Kasumi-1 (cell line): Measurements from ENCODE around the gene CACNA2D3.

Source experiments
- DNase-seq, 2 experiments: peaks; one replicate each; lab custom pipeline; 2025; lab: John Stamatoyannopoulos, UW

CACNA2D3 gene

DNA sequence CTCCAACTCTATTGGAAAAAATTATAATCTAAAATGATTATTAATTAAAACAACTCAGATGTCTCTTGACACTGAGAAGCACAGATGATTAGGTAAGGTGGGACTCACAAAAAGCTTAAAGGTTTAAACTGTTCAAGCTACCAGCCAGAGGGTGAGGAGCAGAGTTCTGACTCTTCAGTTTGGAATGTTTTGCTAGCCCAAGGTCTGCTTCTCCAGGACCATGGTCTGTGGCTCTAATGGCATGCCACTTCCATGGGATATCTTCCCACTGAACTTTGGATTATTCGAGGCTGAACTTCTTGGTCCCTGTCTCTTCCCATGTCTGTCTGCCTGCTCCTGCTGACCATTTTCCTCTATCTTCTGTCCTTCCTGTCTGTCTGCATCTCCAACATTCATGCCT, 49.2 kb downstream of the CACNA2D3 start:
- no peak for DNase-seq

DNA sequence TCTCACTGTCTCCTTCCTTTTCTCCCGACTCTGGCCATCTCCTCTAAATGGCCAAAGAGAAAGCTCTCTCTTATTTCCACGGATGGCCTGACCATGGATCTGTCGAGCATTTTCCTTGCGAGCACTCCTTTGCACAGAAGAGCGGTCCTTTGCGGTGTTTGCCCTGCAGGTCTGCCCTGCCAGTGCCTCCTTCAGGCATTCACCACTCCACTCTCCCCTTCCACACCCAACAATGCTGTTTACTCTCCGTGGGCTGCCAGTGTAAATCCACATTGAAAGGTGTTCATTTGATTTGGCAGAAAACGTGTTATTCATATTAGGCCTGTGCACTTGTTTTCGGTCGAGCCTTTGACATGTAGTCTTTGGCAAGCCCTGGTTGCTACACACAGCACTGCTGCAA, 49.6 kb downstream of the CACNA2D3 start:
- DNase-seq = no peak

DNA sequence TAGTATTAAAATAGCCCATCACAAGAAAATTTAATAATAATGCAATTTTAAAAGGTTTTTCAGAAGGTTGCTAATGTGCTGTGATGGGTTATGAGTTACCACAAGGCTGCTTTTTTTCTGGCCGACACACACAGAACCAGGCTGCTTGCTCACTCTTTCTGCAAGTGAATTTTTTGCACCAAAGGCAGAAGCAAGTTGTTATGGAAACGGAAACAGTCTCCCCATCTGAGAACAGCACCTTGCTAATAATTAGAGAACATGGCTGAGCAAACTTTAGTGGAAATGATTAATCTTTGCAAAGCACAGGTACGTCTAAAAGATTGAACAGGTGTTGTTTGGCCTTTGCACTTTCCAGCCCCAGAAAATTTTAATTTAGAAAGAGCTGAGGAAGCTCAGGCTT, 51.0 kb downstream of the CACNA2D3 start:
- no peak for DNase-seq

- no peak for DNase-seq
Measured at GRCh38 chr3:54176106-54176505, 53.8 kb downstream of the CACNA2D3 start.

GRCh38 chr3:54177816-54178215, 55.5 kb downstream of the CACNA2D3 start:
- no peak for DNase-seq

DNA sequence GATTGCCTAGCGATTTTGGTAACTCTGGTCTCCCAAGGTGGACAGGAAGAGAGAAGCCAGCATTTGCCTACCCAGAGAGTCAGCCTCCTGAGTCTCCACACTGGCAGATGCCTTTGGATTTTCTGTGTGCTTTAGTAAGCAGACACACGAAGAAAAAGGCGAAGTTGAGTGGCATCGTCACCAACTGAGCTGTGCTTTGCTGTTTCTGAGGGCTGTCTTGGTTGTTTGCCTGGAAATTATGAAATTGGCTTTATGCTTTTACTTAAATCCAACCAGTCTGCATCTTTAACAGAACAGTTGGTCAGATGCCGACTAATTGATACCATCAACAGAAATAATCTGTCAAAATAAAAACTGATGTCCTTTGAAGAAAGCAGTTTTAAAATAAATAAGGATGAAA, 56.0 kb downstream of the CACNA2D3 start:
- no peak for DNase-seq

GRCh38 chr3:54180921-54181320, 58.6 kb downstream of the CACNA2D3 start:
- DNase-seq = no peak

GRCh38 chr3:54182242-54182641, 59.9 kb downstream of the CACNA2D3 start:
- DNase-seq = no peak

GRCh38 chr3:54185740-54186139, 63.4 kb downstream of the CACNA2D3 start:
- no peak for DNase-seq

DNA sequence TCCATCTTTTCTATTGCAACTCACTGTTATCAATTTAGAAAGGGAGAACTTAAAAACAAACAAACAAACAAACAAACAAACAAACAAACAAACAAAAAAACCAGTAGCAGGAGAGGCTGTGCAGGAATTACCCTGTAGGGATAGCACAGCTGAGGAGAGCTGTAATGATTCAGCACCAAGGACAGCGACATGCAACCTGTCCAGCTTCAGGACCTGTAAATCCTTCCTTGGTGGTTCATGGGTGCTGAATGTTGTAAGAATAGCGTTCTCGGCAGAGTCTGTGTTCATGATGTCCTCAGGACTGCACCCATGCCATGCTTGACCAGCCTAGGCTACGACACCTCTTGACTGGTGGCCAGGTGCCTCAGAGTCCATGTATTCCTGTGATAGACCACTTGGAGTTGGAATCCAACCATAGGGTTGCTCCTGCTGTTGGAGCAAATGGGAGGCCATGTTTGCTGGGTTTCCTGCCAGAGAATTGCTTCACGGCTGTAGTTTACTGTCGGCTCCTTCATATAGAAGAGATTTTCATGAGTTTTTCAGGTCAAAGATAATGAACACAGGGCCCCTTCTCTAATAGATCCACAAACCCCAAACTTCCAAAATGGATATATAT, 65.9 kb downstream of the CACNA2D3 start:
- DNase-seq = peak; percentile 53

- no peak for DNase-seq
Measured at GRCh38 chr3:54191220-54191619, 68.9 kb downstream of the CACNA2D3 start.

DNA sequence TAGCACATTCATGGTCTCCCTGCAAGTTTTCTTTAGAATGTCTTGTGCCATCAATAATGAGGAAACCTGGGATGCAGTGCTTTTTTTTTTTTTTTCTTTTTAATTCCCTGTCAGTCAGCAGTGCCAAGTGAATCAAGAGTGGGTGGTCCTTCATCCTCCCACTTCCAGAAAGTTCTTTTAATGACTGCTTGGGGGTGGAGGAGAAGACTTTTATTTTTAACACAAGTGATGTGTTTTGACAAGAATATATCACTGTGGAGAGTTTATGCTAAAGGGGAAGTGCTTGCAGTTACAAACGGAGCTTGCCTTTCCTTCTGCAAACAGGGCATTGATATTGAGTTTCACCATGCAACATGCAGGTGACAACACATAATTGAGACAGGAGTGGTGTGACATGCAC, 69.7 kb downstream of the CACNA2D3 start:
- DNase-seq = no peak

GRCh38 chr3:54193093-54193492, 70.7 kb downstream of the CACNA2D3 start:
- no peak for DNase-seq

DNA sequence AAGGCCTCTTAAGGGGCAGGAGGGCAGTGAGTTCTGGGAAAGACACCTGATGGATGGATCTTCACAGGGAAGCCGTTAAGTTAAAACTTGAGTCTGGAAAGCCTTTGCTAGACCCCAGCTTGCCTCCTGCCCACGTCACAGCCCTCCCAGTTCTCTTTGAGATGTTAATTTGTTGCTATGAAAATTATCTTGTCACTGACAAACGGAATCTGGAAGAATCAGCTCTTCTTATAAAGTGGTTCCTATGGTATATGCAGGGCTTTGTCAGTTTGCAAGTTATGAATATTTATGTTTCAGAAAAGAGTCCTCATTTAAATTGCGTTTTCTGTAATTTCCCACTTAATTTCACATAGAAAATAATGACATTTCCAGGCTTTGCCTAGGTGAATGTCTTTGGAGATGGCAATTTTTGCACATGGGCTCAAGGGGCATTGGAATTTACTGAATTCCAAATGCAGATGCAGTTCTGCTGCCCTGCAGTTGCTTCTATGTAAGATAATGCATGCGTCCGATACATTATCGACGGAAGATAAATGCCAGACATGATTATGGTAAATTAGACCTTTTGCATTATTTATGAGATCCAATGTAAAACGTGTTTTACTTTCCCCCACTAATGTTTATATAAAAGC, 74.1 kb downstream of the CACNA2D3 start:
- no peak for DNase-seq

GRCh38 chr3:54197509-54197908, 75.2 kb downstream of the CACNA2D3 start:
- no peak for DNase-seq

GRCh38 chr3:54198556-54198955, 76.2 kb downstream of the CACNA2D3 start:
- DNase-seq = no peak

- no peak for DNase-seq
Measured at GRCh38 chr3:54202054-54202453, 79.7 kb downstream of the CACNA2D3 start.

DNA sequence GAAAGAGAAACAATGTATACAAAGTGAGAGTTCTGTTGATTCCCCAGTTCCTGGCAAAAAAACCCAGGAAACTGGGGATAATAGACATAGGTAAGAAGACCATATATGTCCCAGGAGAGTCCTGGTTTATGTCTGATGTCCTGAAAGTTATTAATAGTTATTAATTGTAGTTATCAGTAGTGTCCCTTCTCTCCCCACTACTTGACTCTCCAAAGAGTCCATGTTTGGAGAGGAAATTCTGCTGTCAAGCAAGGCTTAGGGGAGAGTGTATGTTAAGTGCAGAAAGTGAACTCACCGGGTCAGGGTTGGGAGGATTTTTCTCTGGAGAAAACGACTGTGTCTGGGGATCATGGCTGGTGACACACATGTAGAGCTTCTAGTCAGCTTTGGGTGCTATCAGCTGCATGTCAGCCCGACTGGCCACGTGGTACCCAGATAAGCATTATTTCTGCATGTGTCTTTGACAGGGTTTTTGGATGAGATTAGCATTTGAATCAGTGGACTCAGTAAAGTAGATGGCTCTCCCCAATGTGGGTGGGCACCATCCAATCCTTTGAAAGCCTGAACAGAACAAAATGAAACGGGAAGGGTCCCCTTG, 80.4 kb downstream of the CACNA2D3 start:
- DNase-seq = no peak

DNA sequence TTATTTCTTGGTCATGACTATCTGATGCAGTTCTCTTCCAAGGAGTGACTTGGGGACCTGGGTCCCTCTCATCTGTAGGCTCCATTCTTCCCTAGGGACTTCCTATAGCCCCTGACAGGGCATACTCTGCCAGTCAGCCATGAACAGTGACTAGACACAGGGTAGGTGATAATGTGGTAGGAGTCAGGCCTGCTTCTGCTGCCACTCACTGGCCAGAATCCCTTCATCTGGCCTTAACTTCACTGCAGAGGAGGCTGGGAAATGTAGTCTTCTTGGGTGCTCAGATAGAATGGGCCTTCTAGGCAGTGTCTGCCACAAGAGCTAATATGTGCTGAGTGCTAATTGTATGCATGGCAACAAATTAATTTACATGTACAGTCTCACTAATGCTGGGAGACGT, 84.5 kb downstream of the CACNA2D3 start:
- no peak for DNase-seq

GRCh38 chr3:54211097-54211496, 88.7 kb downstream of the CACNA2D3 start:
- DNase-seq = no peak

DNA sequence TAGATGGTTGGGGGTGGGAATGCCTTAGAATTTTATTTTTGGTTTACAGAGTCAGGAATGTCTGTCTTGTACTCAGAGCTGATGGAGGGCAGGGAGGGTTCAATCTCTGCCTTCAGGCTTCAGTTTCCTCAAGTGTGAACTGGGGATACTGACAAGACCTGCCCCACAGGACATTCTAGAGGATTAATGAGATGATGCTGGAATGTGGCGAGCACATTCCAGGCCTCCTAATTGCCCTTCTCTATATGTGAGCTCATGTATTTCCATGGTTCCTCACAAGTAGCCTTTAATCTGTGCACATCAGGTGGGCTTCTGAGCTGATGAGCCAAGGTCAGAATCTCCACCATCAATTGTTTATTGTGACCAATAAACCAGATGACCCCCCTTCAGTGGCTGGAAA, 90.4 kb downstream of the CACNA2D3 start:
- DNase-seq = no peak

- DNase-seq = no peak
Measured at GRCh38 chr3:54213907-54214306, 91.6 kb downstream of the CACNA2D3 start.

GRCh38 chr3:54214845-54215244, 92.5 kb downstream of the CACNA2D3 start:
- DNase-seq = no peak

- DNase-seq = no peak
Measured at GRCh38 chr3:54215521-54215920, 93.2 kb downstream of the CACNA2D3 start.
